ENCODE data around the gene RFPL4AL1.

DNA sequence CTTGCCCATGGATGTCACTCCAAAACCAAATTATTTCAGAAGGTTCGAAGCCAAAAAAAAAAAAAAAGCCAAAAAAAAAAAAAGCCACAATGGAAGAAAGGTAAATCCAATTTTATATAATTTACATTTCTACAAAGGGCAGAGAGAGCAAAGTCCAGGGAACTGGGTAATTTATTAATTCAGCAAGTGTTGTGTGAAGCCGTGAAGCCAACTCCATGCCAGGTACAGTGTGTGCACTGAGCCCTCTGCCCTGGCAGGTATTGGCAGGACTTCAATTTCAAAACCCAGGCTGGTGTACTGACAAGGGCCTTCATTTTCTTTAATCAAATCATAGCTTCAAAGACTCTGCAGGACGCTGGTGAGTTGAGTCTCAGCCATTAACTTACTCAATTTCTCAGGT, 15.5 kb upstream of the RFPL4AL1 start:
- no peak for TF ChIP-seq POLR2A (IDR thresholded peaks at IDR 0.05)
- TF ChIP-seq, protein P1, sequence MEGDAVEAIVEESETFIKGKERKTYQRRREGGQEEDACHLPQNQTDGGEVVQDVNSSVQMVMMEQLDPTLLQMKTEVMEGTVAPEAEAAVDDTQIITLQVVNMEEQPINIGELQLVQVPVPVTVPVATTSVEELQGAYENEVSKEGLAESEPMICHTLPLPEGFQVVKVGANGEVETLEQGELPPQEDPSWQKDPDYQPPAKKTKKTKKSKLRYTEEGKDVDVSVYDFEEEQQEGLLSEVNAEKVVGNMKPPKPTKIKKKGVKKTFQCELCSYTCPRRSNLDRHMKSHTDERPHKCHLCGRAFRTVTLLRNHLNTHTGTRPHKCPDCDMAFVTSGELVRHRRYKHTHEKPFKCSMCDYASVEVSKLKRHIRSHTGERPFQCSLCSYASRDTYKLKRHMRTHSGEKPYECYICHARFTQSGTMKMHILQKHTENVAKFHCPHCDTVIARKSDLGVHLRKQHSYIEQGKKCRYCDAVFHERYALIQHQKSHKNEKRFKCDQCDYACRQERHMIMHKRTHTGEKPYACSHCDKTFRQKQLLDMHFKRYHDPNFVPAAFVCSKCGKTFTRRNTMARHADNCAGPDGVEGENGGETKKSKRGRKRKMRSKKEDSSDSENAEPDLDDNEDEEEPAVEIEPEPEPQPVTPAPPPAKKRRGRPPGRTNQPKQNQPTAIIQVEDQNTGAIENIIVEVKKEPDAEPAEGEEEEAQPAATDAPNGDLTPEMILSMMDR (IDR thresholded peaks at IDR 0.05), result no peak

Measured in uterus (tissue), 2 donors.